HEK293 (cell line): ENCODE data around the gene LRRC8E.

Experiments used
- GFI1B ChIP-seq: fragments of 450-650 bp; formaldehyde crosslinking; IDR thresholded peaks from 2 replicates; pipeline ENCODE4 v1.5.1; 2016; ENCODE audit warnings: missing biosample characterization, missing genetic modification characterization
- TRIM28 ChIP-seq: IDR thresholded peaks from 2 replicates; pipeline ENCODE4 v1.6.1; 2011; ENCODE audit warnings: low read length, control low read depth, borderline replicate concordance
- ZNF394 ChIP-seq: fragments of 450-650 bp; formaldehyde crosslinking; IDR thresholded peaks from 2 replicates; pipeline ENCODE4 v1.5.1; 2016; ENCODE audit warnings: missing biosample characterization, missing genetic modification characterization, mild to moderate bottlenecking, moderate library complexity, borderline replicate concordance
- ZNF660 ChIP-seq: fragments of 450-650 bp; IDR thresholded peaks from 2 replicates; pipeline ENCODE4 v1.5.1; 2018; ENCODE audit warnings: missing biosample characterization, mild to moderate bottlenecking, missing genetic modification characterization
- TF ChIP-seq, protein P1 (sequence below): fragments of 450-650 bp; formaldehyde crosslinking; IDR thresholded peaks from 2 replicates; pipeline ENCODE4 v1.5.1; 2016; ENCODE audit warnings: missing biosample characterization, missing genetic modification characterization
- TF ChIP-seq, protein P2 (sequence below): fragments of 450-650 bp; IDR thresholded peaks from 2 replicates; pipeline ENCODE4 v1.5.1; 2018; ENCODE audit warnings: missing biosample characterization, mild to moderate bottlenecking, missing genetic modification characterization

DNA sequence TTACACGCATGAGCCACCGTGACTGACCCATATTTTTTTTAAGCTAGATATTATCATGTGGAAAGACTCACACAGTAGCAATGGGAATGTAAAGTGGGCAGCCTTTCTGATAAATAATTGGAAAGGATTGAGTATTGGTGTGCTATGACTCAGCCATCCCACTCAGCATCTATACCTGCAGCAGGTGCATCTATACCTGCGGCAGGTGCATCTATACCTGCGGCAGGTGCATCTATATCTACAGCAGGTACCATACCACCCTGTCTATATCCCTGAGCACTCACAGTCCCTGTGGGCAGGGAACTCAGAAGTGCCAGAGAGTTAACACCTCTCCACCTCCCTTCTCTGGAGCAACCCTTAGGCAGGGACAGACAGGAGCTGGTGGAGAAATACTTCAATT, 5.2 kb upstream of the LRRC8E start:
- no peak for TF ChIP-seq ZNF660 (tag by site-specific recombination)
- TF ChIP-seq GFI1B (tag by site-specific recombination) = no peak
- TF ChIP-seq, protein P1, sequence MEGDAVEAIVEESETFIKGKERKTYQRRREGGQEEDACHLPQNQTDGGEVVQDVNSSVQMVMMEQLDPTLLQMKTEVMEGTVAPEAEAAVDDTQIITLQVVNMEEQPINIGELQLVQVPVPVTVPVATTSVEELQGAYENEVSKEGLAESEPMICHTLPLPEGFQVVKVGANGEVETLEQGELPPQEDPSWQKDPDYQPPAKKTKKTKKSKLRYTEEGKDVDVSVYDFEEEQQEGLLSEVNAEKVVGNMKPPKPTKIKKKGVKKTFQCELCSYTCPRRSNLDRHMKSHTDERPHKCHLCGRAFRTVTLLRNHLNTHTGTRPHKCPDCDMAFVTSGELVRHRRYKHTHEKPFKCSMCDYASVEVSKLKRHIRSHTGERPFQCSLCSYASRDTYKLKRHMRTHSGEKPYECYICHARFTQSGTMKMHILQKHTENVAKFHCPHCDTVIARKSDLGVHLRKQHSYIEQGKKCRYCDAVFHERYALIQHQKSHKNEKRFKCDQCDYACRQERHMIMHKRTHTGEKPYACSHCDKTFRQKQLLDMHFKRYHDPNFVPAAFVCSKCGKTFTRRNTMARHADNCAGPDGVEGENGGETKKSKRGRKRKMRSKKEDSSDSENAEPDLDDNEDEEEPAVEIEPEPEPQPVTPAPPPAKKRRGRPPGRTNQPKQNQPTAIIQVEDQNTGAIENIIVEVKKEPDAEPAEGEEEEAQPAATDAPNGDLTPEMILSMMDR (tag by site-specific recombination) = no peak
- no peak for TF ChIP-seq ZNF394 (tag by site-specific recombination)
- TF ChIP-seq, protein P2, sequence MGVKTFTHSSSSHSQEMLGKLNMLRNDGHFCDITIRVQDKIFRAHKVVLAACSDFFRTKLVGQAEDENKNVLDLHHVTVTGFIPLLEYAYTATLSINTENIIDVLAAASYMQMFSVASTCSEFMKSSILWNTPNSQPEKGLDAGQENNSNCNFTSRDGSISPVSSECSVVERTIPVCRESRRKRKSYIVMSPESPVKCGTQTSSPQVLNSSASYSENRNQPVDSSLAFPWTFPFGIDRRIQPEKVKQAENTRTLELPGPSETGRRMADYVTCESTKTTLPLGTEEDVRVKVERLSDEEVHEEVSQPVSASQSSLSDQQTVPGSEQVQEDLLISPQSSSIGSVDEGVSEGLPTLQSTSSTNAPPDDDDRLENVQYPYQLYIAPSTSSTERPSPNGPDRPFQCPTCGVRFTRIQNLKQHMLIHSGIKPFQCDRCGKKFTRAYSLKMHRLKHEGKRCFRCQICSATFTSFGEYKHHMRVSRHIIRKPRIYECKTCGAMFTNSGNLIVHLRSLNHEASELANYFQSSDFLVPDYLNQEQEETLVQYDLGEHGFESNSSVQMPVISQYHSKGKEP (tag by site-specific recombination) = no peak
- TF ChIP-seq TRIM28 = no peak
